GM10248 (cell line): ENCODE measurements around the gene STX19.

Experiments
- CTCF ChIA-PET: fragments of 300-600 bp; sonication (Branson Sonifier 250); formaldehyde crosslinking; extraction: SDS; loops from one replicate; lab custom pipeline; 2021; ENCODE audit warnings: antibody characterized with exemption; lab: Yijun Ruan, JAX
- POLR2A ChIA-PET: fragments of 350-650 bp; sonication (Branson Sonifier 250); formaldehyde crosslinking; extraction: SDS; loops from one replicate; lab custom pipeline; 2020; ENCODE audit warnings: antibody characterized with exemption; lab: Yijun Ruan, JAX
- DNase-seq: peaks from one replicate; pipeline ENCODE4 v3.0.0; 2012; ENCODE audit errors: extremely low spot score
- TF ChIP-seq, protein P1 (sequence below): IDR thresholded peaks from 2 replicates; pipeline ENCODE4 v1.5.1; 2012; ENCODE audit warnings: mild to moderate bottlenecking, low read depth; ENCODE audit errors: extremely low read depth, missing control alignments, control extremely low read depth

The STX19 gene

GRCh38 chr3:94043285-94043684 lies 14.9 kb upstream of the STX19 start:
- POLR2A ChIA-PET = no interaction called here
- CTCF ChIA-PET = no interaction called here
- no peak for DNase-seq
- TF ChIP-seq, protein P1, sequence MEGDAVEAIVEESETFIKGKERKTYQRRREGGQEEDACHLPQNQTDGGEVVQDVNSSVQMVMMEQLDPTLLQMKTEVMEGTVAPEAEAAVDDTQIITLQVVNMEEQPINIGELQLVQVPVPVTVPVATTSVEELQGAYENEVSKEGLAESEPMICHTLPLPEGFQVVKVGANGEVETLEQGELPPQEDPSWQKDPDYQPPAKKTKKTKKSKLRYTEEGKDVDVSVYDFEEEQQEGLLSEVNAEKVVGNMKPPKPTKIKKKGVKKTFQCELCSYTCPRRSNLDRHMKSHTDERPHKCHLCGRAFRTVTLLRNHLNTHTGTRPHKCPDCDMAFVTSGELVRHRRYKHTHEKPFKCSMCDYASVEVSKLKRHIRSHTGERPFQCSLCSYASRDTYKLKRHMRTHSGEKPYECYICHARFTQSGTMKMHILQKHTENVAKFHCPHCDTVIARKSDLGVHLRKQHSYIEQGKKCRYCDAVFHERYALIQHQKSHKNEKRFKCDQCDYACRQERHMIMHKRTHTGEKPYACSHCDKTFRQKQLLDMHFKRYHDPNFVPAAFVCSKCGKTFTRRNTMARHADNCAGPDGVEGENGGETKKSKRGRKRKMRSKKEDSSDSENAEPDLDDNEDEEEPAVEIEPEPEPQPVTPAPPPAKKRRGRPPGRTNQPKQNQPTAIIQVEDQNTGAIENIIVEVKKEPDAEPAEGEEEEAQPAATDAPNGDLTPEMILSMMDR = no peak

DNA sequence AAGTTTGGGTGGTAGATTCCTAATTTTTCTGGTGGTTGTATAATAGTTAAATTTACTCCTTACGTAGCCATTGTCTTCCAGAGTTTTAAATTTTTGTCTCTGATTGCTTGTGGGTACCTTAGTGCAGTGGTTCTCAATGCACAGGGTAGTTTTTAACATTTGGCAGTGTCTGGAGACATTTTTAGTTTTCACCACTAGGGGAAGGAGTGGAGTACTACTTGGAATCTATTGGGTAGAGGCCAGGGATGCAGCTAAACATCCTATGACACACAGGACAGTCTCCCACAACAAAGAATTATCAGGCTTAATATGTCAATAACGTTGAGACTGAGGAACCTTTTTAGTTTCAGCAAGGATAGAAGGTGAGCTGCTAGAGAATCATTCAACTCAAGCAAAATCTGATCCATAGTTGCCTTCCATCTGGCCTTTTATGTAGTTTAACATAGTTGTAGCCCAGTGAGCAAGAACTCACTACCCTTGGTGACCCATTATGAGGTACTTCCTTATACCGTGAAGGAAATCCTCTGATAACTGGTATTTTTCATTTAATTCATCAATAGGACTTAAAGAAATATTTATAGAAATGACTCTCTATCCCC lies 8.6 kb upstream of the STX19 start:
- POLR2A ChIA-PET = no interaction called here
- CTCF ChIA-PET = interaction anchor here (0.9 to 2.3 kb wide), 10 partner anchors 9 to 78 kb away, joined by 3 to 14 read pairs (median 4); partner anchors contain the start of genes DHFR2, NSUN3 and STX19
- TF ChIP-seq, protein P1 = peak; percentile 31
- peak; percentile 18 for DNase-seq

DNA sequence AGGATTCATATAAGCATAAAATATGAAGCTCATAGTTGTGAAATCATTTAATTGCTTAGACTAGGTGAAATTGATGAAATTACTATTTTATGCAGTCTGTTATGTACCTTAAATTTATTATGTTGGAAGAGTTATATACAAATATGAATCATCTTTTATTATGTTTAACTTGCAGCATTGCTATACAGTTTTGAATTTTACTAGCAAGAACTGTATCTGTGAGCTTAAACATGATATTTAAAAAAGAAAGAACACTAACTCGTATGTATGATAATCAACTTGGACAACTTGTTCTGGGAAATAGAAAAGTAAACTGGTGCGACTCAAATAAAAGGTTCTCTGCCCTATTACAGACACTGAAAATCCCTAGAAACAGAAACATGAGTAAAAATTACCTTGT lies 1.8 kb downstream of the STX19 start:
- CTCF ChIA-PET = interaction anchor here (0.8 to 3.3 kb wide), 3 partner anchors 11 to 29 kb away, joined by 3 to 14 read pairs (median 3); no protein-coding TSS in a partner anchor
- TF ChIP-seq, protein P1 = no peak
- no peak for DNase-seq
- POLR2A ChIA-PET = no interaction called here

GRCh38 chr3:94024385-94024784 lies 4.0 kb downstream of the STX19 start:
- ChIA-PET CTCF (interaction anchor here (1.0 to 3.3 kb wide), 5 partner anchors 8 to 48 kb away, joined by 3 to 14 read pairs (median 5); no protein-coding TSS in a partner anchor), POLR2A (no interaction called here)
- no peak for DNase-seq
- TF ChIP-seq, protein P1 = no peak

DNA sequence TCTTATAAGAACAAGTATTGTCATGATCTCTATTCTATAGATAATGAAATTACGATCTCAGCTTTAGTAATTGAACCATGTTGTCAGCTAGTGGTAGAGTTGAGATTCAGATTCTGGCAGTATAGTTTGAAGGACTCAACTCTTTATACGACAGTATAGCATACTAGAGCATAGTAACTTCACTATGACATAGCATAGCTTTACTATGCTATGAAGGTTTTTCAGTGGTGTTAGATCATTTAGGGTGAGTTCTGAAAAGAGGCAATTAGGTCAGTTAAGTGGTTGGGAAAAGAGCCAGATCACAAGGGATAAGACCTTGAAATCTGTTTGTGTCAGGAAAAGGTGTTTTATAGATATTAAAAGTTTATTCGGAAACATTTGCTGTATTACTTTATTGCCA lies 8.1 kb downstream of the STX19 start:
- CTCF ChIA-PET = interaction anchor here (1.4 to 1.5 kb wide), 2 partner anchors 9 to 49 kb away, joined by 3 to 5 read pairs; no protein-coding TSS in a partner anchor
- no peak for DNase-seq
- TF ChIP-seq, protein P1 = no peak
- POLR2A ChIA-PET = no interaction called here

GRCh38 chr3:94019659-94020058 lies 8.7 kb downstream of the STX19 start:
- POLR2A ChIA-PET = no interaction called here
- CTCF ChIA-PET = interaction anchor here (1.4 to 1.5 kb wide), 2 partner anchors 8 to 50 kb away, joined by 3 to 5 read pairs; no protein-coding TSS in a partner anchor
- TF ChIP-seq, protein P1 = no peak
- no peak for DNase-seq
